Left kidney (tissue), 8 donors: ENCODE data around the gene DBI. TPM values are rescaled to one million over a fixed set of nuclear protein-coding genes. Genes with fewer than 3 reads are reported as not detected.

Experiments used
- DNase-seq: peaks from one replicate; pipeline ENCODE4 v3.0.0-alpha.2; 2013
- long read RNA-seq, 8 donors: transcript quantifications; one replicate each; lab custom pipeline, GENCODE V29; 2026
- polyA plus RNA-seq: library from polyadenylated mRNA; unstranded; fragments of 120-200 nt; gene quantifications from one replicate; pipeline ENCODE4 v1.2.1, GENCODE V29; 2013; ENCODE audit not compliant: insufficient read length

DBI gene
- polyA plus RNA-seq, result 219 TPM
- long read RNA-seq, donor 1, transcript DBI-202 (4 exons, 637 nt), result major isoform, 219 of 259 reads
- long read RNA-seq, donor 1, partial matches to known transcripts, result 32 of 259 reads
- long read RNA-seq, donor 1, other reads (novel, unspliced or antisense), result 0 of 259 reads
- long read RNA-seq, donor 2, transcript DBI-202 (4 exons, 637 nt), result major isoform, 180 of 215 reads
- long read RNA-seq, donor 2, partial matches to known transcripts, result 25 of 215 reads
- long read RNA-seq, donor 2, other reads (novel, unspliced or antisense), result 0 of 215 reads
- long read RNA-seq, donor 3, transcript DBI-202 (4 exons, 637 nt), result major isoform, 153 of 168 reads
- long read RNA-seq, donor 3, partial matches to known transcripts, result 10 of 168 reads
- long read RNA-seq, donor 3, other reads (novel, unspliced or antisense), result 0 of 168 reads
- long read RNA-seq, donor 4, transcript DBI-202 (4 exons, 637 nt), result major isoform, 48 of 77 reads
- long read RNA-seq, donor 4, transcript DBI-206 (2 exons, 842 nt), result minor isoform, 8 of 77 reads
- long read RNA-seq, donor 4, partial matches to known transcripts, result 20 of 77 reads
- long read RNA-seq, donor 4, other reads (novel, unspliced or antisense), result 0 of 77 reads
- long read RNA-seq, donor 5, transcript DBI-202 (4 exons, 637 nt), result major isoform, 482 of 527 reads
- long read RNA-seq, donor 5, transcript DBI-204 (5 exons, 576 nt), result minor isoform, 7 of 527 reads
- long read RNA-seq, donor 5, transcript DBI-206 (2 exons, 842 nt), result minor isoform, 5 of 527 reads
- long read RNA-seq, donor 5, partial matches to known transcripts, result 28 of 527 reads
- long read RNA-seq, donor 5, other reads (novel, unspliced or antisense), result 0 of 527 reads
- long read RNA-seq, donor 6, transcript DBI-202 (4 exons, 637 nt), result major isoform, 189 of 232 reads
- long read RNA-seq, donor 6, transcript DBI-204 (5 exons, 576 nt), result minor isoform, 8 of 232 reads
- long read RNA-seq, donor 6, partial matches to known transcripts, result 31 of 232 reads
- long read RNA-seq, donor 6, other reads (novel, unspliced or antisense), result 0 of 232 reads
- long read RNA-seq, donor 7, transcript DBI-202 (4 exons, 637 nt), result major isoform, 305 of 343 reads
- long read RNA-seq, donor 7, transcript DBI-206 (2 exons, 842 nt), result minor isoform, 6 of 343 reads
- long read RNA-seq, donor 7, partial matches to known transcripts, result 27 of 343 reads
- long read RNA-seq, donor 7, other reads (novel, unspliced or antisense), result 0 of 343 reads
- long read RNA-seq, donor 8, transcript DBI-202 (4 exons, 637 nt), result major isoform, 94 of 97 reads
- long read RNA-seq, donor 8, partial matches to known transcripts, result 0 of 97 reads
- long read RNA-seq, donor 8, other reads (novel, unspliced or antisense), result 0 of 97 reads

DNA sequence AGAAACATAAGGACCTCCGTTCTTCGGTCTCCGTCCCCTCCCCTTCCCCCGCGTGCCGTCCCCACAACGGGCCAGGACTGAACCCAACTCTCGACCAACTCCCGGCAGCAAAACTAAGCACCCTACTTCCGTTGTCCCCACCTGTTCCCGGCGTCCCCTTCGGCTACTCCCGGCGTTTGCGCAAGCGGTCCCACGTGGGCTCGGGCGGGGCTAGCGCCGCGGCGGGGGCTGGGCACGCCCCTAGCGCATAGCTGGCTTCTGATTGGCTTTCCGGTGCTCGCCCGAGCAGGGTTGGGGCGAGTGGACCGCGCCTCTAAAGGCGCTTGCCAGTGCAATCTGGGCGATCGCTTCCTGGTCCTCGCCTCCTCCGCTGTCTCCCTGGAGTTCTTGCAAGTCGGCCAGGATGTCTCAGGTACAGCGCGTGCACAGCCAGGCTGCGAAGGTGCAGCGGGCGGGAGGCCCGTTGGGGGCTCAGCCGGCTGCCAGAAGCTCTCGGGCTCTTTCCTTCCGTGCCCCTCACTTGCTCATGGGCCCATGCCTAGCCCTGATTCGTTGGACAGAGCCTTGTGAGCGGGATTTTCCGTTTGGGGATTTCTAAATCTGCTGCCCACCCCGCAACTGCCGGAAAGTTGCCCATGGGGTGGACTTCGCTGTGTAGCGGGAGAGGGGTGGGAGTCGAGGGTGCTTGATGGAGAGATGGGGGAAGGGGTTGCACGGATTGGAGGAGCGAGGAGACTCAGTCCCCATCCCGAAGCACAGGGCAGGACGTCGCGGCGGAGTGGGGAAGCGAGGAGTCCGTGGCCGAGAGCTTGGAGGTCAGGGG lies at the start of gene DBI, which contains the start of gene C2orf76:
Gene DBI, plus strand, starts transcription at position 329 of the 823 bp plus-strand sequence. Its CDS starts 75 bp downstream, at position 404.
Gene C2orf76, minus strand, starts transcription at position 186 of the 823 bp plus-strand sequence. CDS start 26,875 bp downstream, outside the sequence.
- peak; percentile 91 for DNase-seq

- no peak for DNase-seq
Observed at GRCh38 chr2:119317554-119317953, 49.2 kb upstream of the DBI start.

DNA sequence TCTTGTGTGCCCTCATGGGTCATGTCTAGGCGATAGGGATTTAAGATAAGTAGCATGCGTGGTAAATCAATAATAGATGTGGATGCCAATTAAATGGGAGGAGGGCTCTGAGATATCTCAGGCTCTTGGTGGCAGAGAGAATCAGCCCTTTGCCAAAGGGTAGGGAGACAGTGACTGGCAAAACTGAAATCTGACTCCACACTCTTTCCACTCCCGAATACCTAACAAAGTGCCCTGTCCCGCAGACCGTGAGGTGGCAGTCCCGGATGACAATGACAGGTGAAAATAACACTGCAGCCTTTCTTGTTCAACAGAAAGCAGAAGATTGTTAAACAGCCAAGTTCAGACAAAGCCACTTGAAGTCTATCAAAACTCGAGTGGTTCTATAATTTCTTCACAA lies 47.2 kb upstream of the DBI start:
- DNase-seq, result no peak

- DNase-seq, result no peak
Observed at GRCh38 chr2:119323459-119323858, 43.3 kb upstream of the DBI start.

DNA sequence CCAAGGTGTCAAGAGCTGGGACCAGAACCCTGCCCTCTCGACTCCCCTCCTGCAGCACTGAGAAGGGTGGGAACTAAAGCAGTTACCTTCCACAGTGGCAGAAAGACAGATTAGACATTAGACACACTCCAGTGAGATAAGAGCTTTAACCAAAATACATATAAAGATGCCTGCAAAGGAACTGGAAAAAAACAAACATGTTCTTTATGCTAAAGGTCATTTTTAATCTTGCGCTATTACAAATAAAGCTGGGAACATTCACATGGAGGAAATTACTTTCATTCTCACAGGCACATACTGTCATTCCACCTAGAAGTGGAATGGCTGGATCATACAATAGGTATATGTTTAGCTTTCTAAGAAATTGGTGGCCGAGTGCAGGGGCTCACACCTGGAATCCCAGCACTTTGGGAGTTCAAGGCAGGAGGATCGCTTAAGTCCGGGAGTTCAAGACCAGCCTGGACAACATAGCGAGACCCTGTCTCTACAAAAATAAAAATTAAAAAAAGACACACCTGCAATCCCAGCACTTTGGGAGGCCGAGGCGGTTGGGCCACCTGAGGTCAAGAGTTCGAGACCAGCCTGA lies 42.0 kb upstream of the DBI start:
- no peak for DNase-seq

DNA sequence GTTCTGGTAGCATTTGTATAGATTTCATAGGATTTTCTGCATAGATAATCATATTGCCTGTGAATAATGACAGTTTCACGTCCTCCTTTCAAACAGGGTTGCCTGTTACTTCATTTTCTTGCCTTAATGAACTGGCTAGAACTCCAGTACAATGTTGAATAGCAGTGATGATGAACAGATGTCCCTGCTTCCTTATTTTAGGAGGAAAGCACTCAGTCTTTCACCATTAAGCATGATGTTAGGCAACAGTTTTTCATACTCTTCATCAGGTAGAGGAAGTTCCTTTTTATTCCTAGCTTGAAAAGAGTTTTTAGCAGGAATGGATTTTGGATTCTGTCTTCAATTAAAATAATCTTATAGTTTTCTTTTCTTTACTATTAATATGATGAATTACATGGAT lies 39.8 kb upstream of the DBI start:
- DNase-seq, result no peak

GRCh38 chr2:119327431-119327830 lies 39.3 kb upstream of the DBI start:
- no peak for DNase-seq

DNA sequence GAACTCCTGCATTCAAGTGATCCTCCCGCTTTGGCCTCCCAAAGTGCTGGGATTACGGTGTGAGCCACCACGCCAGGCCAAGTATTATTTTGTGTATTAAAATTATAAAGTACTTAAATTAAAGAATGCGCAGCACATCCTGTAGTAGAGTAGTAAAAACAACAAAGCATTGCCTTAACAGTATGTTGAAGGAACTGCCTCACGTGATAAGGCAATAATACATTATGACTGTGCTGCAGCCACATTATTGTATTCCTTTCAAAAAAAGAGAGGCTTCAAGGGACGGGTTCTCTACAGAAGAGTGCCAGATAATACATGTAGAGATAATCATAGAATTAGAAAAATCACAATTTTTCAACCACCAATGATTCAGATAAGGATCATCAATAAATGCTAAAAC lies 33.8 kb upstream of the DBI start:
- no peak for DNase-seq

DNA sequence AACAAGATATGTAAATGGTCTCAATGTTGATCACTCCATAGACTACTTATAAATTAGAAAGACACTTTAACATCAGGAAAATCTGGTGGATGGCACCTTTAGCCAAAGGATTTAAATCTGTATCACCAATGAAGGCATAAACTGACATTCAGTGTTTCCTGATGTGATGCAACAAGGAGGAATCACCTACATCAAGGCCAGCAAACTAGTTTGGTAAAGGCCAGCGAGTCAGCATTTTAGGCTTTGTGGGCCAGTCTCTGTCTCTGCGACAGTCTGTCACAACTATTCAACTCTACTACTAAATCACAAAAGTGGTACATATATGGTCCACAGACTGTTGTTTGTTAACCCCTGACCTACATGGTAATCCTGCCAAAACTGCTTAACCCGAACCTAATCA lies 33.4 kb upstream of the DBI start:
- DNase-seq, result no peak

GRCh38 chr2:119333833-119334232 lies 32.9 kb upstream of the DBI start:
- DNase-seq, result no peak

DNA sequence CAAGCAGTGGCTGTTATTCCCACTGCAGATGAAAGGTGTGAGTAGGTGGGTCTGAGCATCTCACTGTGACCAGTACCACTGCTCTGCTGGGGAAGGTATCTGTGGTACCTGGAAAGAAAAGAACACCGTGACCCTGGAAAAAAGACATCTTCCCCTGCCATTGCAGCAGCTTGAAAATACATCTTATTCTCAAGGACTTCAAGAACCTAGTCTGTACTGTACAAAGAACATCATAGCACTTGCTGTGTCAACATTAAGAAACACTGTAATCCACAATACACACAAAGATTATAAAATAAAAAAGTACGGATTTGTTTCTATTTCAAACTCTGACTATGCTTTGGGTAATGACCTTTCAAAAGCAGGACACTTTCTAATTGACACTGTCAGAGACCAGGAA lies 29.0 kb upstream of the DBI start:
- no peak for DNase-seq

DNA sequence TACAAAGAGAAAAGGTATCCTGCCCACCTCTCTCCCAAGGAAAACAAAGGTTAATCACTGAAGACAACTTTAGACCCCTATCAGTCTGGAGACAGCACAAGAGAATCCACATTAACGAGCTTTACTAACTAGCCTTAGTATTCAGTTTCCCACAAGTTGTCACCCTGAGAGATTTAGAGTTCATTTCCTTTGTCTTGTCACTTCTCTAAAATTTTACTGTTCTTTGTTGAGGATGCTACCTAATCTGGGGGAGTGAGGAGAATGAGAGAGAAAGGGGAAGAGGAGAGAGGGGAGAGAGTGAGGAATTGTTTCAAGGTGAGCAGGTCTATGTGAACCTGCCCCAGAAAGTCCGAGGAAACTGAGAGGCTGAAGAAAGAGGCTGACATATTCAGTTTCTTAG lies 28.5 kb upstream of the DBI start:
- peak; percentile 28 for DNase-seq

- no peak for DNase-seq
Observed at GRCh38 chr2:119338826-119339561, 27.8 kb upstream of the DBI start.

- no peak for DNase-seq
Observed at GRCh38 chr2:119339562-119339923, 27.2 kb upstream of the DBI start.

DNA sequence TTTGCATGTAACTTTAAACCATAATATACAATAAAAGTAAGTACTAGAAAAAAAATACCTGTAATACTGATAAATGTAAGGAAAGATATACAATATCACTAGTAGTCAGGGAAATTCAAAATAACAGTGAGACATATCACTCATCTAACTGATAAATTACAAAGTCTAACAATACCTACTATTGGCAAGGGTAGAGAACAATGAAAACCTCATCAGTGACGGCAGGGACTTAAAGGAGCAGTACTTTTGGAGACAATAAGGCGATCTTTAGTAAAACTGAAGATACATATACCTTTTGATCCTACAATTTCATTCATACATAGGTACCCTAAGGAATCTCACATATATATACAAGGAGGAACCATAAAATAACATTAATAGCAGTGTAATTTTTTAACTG lies 25.1 kb upstream of the DBI start:
- no peak for DNase-seq

- no peak for DNase-seq
Observed at GRCh38 chr2:119349289-119349688, 17.5 kb upstream of the DBI start.

GRCh38 chr2:119350311-119350998 lies 16.3 kb upstream of the DBI start:
- DNase-seq, result no peak

GRCh38 chr2:119352357-119352756 lies 14.4 kb upstream of the DBI start:
- DNase-seq, result no peak

GRCh38 chr2:119354860-119355259 lies 11.9 kb upstream of the DBI start:
- no peak for DNase-seq
